WTC11 (cell line): Measurements from ENCODE around the gene ERCC5. TPM values are rescaled to one million over a fixed set of nuclear protein-coding genes. Genes with fewer than 3 reads are reported as not detected.

Experiments used
- ATAC-seq: fragments of 200-7000 bp; cut with Tn5 transposase; 2 replicates; pipeline ENCODE4 v1.10.0; 2021; ENCODE audit warnings: mild to moderate bottlenecking, moderate library complexity
- CTCF ChIA-PET: fragments of 300-600 bp; sonication (Branson Sonifier 250); formaldehyde crosslinking; loops from one replicate; lab custom pipeline; 2021; ENCODE audit warnings: antibody characterized with exemption; lab: Charles Lee
- POLR2A ChIA-PET: fragments of 350-600 bp; sonication (Branson Sonifier 250); formaldehyde crosslinking; loops from one replicate; lab custom pipeline; 2021; ENCODE audit warnings: antibody characterized with exemption; lab: Charles Lee
- DNase-seq: peaks from one replicate; pipeline ENCODE4 v3.0.0; 2021; ENCODE audit warnings: low spot score
- H3K27ac Mint-ChIP-seq: 2 replicates; pipeline ENCODE4 v1.8.0; 2021; ENCODE audit warnings: mixed read lengths
- H3K27me3 Mint-ChIP-seq: 2 replicates; pipeline ENCODE4 v1.8.0; 2021; ENCODE audit warnings: low read depth, mild to moderate bottlenecking, moderate library complexity, mixed read lengths
- H3K36me3 Mint-ChIP-seq: 2 replicates; pipeline ENCODE4 v1.8.0; 2021; ENCODE audit warnings: mixed read lengths
- H3K4me1 Mint-ChIP-seq: 2 replicates; pipeline ENCODE4 v1.8.0; 2022; ENCODE audit warnings: mixed read lengths
- H3K4me3 Mint-ChIP-seq: 2 replicates; pipeline ENCODE4 v1.8.0; 2021; ENCODE audit warnings: mild to moderate bottlenecking, moderate library complexity, mixed read lengths
- H3K9me3 Mint-ChIP-seq: 2 replicates; pipeline ENCODE4 v1.8.0; 2021; ENCODE audit warnings: mixed read lengths
- CTCF ChIP-seq: fragments of 200-600 bp; IDR thresholded peaks from 2 replicates; pipeline ENCODE4 v1.8.0; 2022; ENCODE audit warnings: antibody characterized with exemption
- FOXJ3 ChIP-seq: sonication (generic); formaldehyde crosslinking; IDR thresholded peaks from 2 replicates; pipeline ENCODE4 v1.9.0; 2021; ENCODE audit warnings: missing genetic modification reagents, mild to moderate bottlenecking, borderline replicate concordance
- GRHL2 ChIP-seq: fragments of 250-450 bp; sonication (Bioruptor Pico); IDR thresholded peaks from 2 replicates; pipeline ENCODE4 v1.8.0; 2022; ENCODE audit warnings: mild to moderate bottlenecking, moderate library complexity; ENCODE audit not compliant: insufficient replicate concordance, severe bottlenecking
- HMGA2 ChIP-seq: fragments of 250-450 bp; sonication (Bioruptor Pico); IDR thresholded peaks from 2 replicates; pipeline ENCODE4 v1.4.0; 2021; ENCODE audit warnings: mild to moderate bottlenecking, moderate library complexity
- NFE2L1 ChIP-seq: sonication (generic); formaldehyde crosslinking; IDR thresholded peaks from 2 replicates; pipeline ENCODE4 v1.8.1; 2023; ENCODE audit warnings: missing genetic modification reagents
- NR1H2 ChIP-seq: sonication (generic); formaldehyde crosslinking; IDR thresholded peaks from 2 replicates; pipeline ENCODE4 v1.9.0; 2021; ENCODE audit warnings: mild to moderate bottlenecking, moderate library complexity, missing genetic modification reagents
- RELA ChIP-seq: sonication (generic); formaldehyde crosslinking; IDR thresholded peaks from 2 replicates; pipeline ENCODE4 v1.8.1; 2022; ENCODE audit warnings: missing genetic modification reagents, mild to moderate bottlenecking, borderline replicate concordance
- SMAD4 ChIP-seq: sonication (generic); formaldehyde crosslinking; IDR thresholded peaks from 2 replicates; pipeline ENCODE4 v1.8.0; 2022; ENCODE audit warnings: mild to moderate bottlenecking, missing genetic modification reagents
- SP1 ChIP-seq: sonication (generic); formaldehyde crosslinking; conservative IDR thresholded peaks from 2 replicates; pipeline ENCODE4 v1.8.1; 2022; ENCODE audit warnings: missing genetic modification reagents
- ZMAT4 ChIP-seq: fragments of 250-450 bp; sonication (Bioruptor Pico); IDR thresholded peaks from 2 replicates; pipeline ENCODE4 v1.9.0; 2021; ENCODE audit warnings: mild to moderate bottlenecking
- ZNF232 ChIP-seq: sonication (generic); formaldehyde crosslinking; IDR thresholded peaks from 2 replicates; pipeline ENCODE4 v1.8.0; 2022; ENCODE audit warnings: mild to moderate bottlenecking, missing genetic modification reagents
- total RNA-seq: library from RNA; stranded (reverse); gene quantifications from 3 replicates; pipeline ENCODE4 v1.2.3, GENCODE V29; 2021
- TF ChIP-seq, protein P1 (sequence below): sonication (generic); formaldehyde crosslinking; IDR thresholded peaks from 2 replicates; pipeline ENCODE4 v1.8.1; 2022; ENCODE audit warnings: missing genetic modification reagents, borderline replicate concordance
- TF ChIP-seq, protein P2 (sequence below): sonication (generic); formaldehyde crosslinking; IDR thresholded peaks from 2 replicates; pipeline ENCODE4 v1.8.1; 2022; ENCODE audit warnings: low read depth, missing genetic modification reagents, borderline replicate concordance

ERCC5 gene
- total RNA-seq, 1 experiment from 2014 or later: 26.5 TPM

GRCh38 chr13:102846261-102847015 is 606 bp downstream of the ERCC5 start:
- ChIA-PET CTCF (interaction anchor here (0.6 to 2.5 kb wide), 5 partner anchors 24 to 253 kb away, joined by 4 to 17 read pairs (median 15); partner anchors contain the start of gene TPP2), POLR2A (interaction anchor here (1.5 to 2.4 kb wide), 3 partner anchors 46 to 250 kb away, joined by 3 to 15 read pairs (median 5); partner anchors contain the start of gene TPP2)
- H3K4me1 Mint-ChIP-seq: peaks cover 12% of the 10 kb centered on the region
- peak overlapping the region; percentile 95 for H3K27ac Mint-ChIP-seq
- DNase-seq: peak; percentile 14
- no peaks in the 10 kb centered on the region for H3K9me3 Mint-ChIP-seq
- no peaks in the 10 kb centered on the region for H3K27me3 Mint-ChIP-seq
- no peak for TF ChIP-seq HMGA2
- no peak for TF ChIP-seq NR1H2 (CRISPR knock-in tag)
- H3K4me3 Mint-ChIP-seq: peak overlapping the region; percentile 95
- H3K36me3 Mint-ChIP-seq: no peaks in the 10 kb centered on the region
- peak; percentile 37 for ATAC-seq

- H3K27ac Mint-ChIP-seq: peak overlapping the region; percentile 93; the same call in 1 of the 2 replicates
- H3K27me3 Mint-ChIP-seq: no peaks in the 10 kb centered on the region
- ATAC-seq (no peak), DNase-seq (no peak)
- POLR2A ChIA-PET: interaction anchor here (2.4 kb wide), 1 partner anchor 251 kb away, joined by 15 read pairs; the partner anchor contains the start of gene TPP2
- no peaks in the 10 kb centered on the region for H3K9me3 Mint-ChIP-seq
- peak; percentile 58 for TF ChIP-seq CTCF
- TF ChIP-seq SMAD4 (CRISPR knock-in tag): no peak
- peaks cover 12% of the 10 kb centered on the region for H3K4me1 Mint-ChIP-seq
- CTCF ChIA-PET: interaction anchor here (0.6 to 1.3 kb wide), 4 partner anchors 23 to 410 kb away, joined by 3 to 7 read pairs (median 6); no protein-coding TSS in a partner anchor
- peak overlapping the region; percentile 95 for H3K4me3 Mint-ChIP-seq
- H3K36me3 Mint-ChIP-seq: no peaks in the 10 kb centered on the region
Observed at GRCh38 chr13:102847272-102848234, 1.7 kb downstream of the ERCC5 start.

DNA sequence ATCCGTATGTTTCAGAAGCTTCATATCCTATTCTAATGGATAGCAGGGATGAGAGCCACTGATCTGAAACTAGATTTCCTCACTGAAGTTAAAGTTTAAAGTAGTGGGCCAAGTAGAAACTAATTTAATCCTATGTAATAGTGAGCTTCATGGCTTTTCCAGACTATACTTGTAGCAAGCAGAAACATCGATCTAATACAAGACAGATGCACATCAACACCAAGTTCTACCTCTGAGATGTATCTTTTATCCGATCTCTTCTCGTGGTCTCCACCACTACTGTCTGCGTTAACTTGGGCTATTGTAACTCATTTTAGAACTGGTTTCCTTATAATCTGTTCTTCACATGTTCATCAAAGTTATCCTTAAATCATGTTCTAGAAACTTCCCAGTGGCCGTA is 3.1 kb downstream of the ERCC5 start:
- ATAC-seq (no peak), DNase-seq (no peak)
- ChIA-PET CTCF (no interaction called here), POLR2A (no interaction called here)
- H3K9me3 Mint-ChIP-seq: no peaks in the 10 kb centered on the region
- no peaks in the 10 kb centered on the region for H3K27me3 Mint-ChIP-seq
- TF ChIP-seq FOXJ3 (CRISPR knock-in tag): no peak
- TF ChIP-seq SP1 (CRISPR knock-in tag): no peak
- TF ChIP-seq, protein P1, sequence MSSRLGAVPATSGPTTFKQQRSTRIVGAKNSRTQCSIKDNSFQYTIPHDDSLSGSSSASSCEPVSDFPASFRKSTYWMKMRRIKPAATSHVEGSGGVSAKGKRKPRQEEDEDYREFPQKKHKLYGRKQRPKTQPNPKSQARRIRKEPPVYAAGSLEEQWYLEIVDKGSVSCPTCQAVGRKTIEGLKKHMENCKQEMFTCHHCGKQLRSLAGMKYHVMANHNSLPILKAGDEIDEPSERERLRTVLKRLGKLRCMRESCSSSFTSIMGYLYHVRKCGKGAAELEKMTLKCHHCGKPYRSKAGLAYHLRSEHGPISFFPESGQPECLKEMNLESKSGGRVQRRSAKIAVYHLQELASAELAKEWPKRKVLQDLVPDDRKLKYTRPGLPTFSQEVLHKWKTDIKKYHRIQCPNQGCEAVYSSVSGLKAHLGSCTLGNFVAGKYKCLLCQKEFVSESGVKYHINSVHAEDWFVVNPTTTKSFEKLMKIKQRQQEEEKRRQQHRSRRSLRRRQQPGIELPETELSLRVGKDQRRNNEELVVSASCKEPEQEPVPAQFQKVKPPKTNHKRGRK: no peak
- TF ChIP-seq, protein P2, sequence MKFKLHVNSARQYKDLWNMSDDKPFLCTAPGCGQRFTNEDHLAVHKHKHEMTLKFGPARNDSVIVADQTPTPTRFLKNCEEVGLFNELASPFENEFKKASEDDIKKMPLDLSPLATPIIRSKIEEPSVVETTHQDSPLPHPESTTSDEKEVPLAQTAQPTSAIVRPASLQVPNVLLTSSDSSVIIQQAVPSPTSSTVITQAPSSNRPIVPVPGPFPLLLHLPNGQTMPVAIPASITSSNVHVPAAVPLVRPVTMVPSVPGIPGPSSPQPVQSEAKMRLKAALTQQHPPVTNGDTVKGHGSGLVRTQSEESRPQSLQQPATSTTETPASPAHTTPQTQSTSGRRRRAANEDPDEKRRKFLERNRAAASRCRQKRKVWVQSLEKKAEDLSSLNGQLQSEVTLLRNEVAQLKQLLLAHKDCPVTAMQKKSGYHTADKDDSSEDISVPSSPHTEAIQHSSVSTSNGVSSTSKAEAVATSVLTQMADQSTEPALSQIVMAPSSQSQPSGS (CRISPR knock-in tag): no peak
- H3K36me3 Mint-ChIP-seq: no peaks in the 10 kb centered on the region; the same call in 1 of the 2 replicates
- H3K4me3 Mint-ChIP-seq: no peak overlapping the region
- peaks cover 12% of the 10 kb centered on the region for H3K4me1 Mint-ChIP-seq
- no peak overlapping the region for H3K27ac Mint-ChIP-seq

- ATAC-seq (no peak), DNase-seq (no peak)
- TF ChIP-seq GRHL2 (CRISPR knock-in tag) (no peak), ZMAT4 (no peak), ZNF232 (CRISPR knock-in tag) (no peak), RELA (CRISPR knock-in tag) (no peak), NFE2L1 (CRISPR knock-in tag) (no peak)
- TF ChIP-seq, protein P2 (CRISPR knock-in tag): no peak
- H3K27me3 Mint-ChIP-seq: no peaks in the 10 kb centered on the region
- no peak overlapping the region for H3K4me3 Mint-ChIP-seq
- ChIA-PET CTCF (no interaction called here), POLR2A (no interaction called here)
- H3K27ac Mint-ChIP-seq: no peak overlapping the region
- peaks cover 16% of the 10 kb centered on the region for H3K36me3 Mint-ChIP-seq
- H3K9me3 Mint-ChIP-seq: no peaks in the 10 kb centered on the region
- H3K4me1 Mint-ChIP-seq: no peaks in the 10 kb centered on the region
Observed at GRCh38 chr13:102852556-102852955, 6.7 kb downstream of the ERCC5 start.
